Measurements from ENCODE around the gene EPB41L4B.

DNA sequence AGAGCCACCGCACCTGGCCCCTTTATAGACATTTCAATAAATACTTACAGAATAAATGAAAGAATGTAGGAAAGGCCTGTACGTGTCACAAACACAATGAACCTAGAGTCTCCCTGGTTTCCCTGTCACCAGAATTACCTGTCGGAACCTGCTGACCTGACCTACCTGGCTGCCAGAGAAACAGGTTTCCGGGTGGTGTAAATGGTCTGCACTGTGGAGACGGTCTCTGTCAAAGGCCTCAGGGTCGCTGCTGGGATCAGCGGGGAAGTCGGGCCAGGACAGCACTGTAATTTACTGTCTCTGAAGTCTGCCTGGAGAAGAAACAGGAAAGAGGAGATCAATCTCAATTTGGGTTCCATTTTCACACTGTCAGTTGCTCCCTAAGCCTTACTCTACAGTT is 144.5 kb downstream of the EPB41L4B start:
- TF ChIP-seq, protein P1, sequence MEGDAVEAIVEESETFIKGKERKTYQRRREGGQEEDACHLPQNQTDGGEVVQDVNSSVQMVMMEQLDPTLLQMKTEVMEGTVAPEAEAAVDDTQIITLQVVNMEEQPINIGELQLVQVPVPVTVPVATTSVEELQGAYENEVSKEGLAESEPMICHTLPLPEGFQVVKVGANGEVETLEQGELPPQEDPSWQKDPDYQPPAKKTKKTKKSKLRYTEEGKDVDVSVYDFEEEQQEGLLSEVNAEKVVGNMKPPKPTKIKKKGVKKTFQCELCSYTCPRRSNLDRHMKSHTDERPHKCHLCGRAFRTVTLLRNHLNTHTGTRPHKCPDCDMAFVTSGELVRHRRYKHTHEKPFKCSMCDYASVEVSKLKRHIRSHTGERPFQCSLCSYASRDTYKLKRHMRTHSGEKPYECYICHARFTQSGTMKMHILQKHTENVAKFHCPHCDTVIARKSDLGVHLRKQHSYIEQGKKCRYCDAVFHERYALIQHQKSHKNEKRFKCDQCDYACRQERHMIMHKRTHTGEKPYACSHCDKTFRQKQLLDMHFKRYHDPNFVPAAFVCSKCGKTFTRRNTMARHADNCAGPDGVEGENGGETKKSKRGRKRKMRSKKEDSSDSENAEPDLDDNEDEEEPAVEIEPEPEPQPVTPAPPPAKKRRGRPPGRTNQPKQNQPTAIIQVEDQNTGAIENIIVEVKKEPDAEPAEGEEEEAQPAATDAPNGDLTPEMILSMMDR (IDR thresholded peaks at IDR 0.05), result no peak
- no peak for TF ChIP-seq POLR2A (IDR thresholded peaks at IDR 0.05)
